Measurements from ENCODE around the gene NYNRIN.
"Not testable (repeated sequence)": the region's sequence is repeated elsewhere in the genome, so short reads cannot be mapped to it uniquely, and the experiment has no call there.

Gene NYNRIN

DNA sequence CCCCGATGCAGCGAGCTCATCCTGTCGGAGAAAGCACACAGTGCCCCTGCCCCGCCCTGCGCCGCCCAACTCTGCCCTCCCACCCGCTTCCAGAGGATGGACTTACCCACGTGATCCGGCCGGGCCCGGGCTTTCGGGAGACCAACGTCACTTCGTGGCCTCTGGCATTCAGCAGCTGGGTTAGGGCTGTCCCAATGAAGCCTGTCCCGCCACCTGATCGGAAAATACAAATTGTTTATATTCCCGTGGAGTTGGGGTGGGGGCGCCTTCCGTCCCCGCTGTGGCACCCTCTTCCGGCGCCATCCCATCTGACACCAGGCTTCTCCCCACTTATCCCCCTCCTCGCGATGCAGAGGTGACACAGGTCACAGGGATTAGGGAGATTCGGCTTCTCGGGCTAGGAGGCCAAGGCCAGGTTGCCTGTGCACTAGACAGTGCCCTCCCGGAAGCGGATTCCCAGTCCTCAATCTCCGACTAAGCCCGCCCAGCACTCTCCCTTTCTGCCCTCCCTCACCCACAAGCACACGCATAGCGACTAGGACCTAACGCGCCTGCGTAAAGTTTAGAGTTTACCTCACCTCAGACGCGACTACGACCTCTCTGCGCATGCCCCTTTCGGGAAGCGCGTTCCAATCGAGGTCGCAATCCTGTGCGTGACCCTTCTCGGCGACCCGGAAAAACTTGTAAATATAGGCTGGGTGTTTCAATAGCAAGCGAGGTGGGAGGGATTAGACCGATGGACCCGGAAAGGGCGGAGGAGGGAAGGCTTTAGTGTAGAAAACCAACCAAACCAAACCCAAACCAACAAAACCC lies 43.6 kb downstream of the NYNRIN start, which contains the start of gene SDR39U1:
Gene SDR39U1, minus strand, starts transcription at position 537 of the 813 bp plus-strand sequence. Its CDS starts 7 bp downstream, at position 530.
- DNase-seq (ENCODE audit: extremely low read depth in 1 of 2, low read depth in 1 of 2): peak; percentile 88 to 93

DNA sequence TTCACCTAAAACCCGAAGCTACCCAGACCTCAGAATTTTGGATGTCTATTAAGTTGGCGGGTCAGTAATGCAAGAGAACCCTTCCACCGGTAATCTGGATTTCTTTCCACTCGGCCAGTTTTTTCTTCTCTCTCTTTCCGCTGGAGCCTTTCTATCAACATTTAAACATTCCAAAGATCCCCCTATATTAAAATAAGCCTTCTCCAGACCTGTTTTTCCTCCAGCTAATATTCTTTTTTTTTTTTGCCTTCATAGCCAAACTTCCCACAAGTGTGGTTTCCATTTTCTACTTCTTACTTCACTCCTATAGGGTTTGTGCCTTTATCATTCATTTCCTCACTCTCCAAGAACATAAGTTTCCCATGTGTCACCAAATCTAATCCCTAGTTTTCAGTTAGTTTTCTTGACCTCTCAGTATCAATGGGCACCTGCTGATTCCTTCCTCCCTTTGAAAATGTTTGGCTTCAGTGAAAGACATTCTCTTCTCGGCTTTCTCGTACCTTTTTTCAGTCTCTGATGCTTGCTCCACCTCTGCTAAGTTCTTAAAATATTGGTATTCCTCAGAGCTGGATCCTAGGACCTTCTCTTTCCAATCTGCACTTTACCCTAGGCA lies 44.4 kb downstream of the NYNRIN start:
- no peak for DNase-seq (ENCODE audit: extremely low read depth in 1 of 2, low read depth in 1 of 2)

DNA sequence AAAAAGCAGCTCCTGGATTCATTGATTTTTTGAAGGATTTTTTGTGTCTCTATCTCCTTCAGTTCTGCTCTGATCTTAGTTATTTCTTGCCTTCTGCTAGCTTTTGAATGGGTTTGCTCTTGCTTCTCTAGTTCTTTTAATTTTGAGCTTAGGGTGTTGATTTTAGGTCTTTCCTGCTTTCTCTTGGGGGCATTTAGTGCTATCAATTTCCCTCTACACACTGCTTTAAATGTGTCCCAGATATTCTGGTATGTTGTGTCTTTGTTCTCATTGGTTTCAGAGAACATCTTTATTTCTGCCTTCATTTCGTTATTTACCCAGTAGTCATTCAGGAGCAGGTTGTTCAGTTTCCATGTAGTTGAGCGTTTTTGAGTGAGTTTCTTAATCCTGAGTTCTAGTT lies 52.0 kb downstream of the NYNRIN start:
- not testable (repeated sequence) for DNase-seq (ENCODE audit: extremely low read depth in 1 of 2, low read depth in 1 of 2)

DNA sequence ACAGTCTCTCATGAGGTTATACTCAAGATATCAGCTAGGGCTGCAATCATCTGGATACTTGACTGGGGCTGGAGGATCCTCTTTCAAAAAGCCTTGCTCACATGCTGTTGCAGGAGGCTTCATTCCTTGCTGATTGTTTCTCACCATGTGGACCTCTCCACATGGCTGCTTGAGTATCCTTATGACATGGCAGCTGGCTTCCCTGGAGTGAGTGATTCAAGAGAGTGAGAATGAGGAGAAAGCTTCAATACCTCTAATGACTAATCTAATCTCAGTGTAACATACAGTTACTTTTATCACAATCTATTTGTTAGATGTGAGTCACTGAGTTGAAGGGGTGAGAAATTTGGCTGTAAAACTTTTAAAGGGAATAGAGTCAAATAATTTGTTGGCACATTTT lies 58.2 kb downstream of the NYNRIN start:
- no peak for DNase-seq (ENCODE audit: extremely low read depth in 1 of 2, low read depth in 1 of 2)

DNA sequence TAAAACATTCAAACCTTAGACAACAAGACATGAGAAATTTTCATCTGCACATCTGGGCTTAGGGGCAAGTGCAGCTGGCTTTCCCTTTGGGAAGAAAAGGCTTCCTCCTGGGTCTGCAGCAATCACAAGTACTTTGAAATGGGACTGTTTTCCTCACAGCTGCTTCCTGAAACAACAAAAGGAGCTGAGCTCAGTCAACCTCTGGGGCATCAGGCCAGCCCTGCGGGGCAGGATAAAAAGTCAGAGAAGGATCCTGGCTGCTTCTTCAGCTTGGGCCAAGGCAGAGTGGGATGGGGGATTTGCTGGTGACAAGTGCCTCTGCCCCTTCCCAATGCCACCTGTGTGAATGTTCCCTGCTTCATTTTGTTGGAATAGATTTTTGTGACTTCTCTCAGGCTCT lies 59.9 kb downstream of the NYNRIN start:
- DNase-seq (ENCODE audit: extremely low read depth in 1 of 2, low read depth in 1 of 2): no peak

DNA sequence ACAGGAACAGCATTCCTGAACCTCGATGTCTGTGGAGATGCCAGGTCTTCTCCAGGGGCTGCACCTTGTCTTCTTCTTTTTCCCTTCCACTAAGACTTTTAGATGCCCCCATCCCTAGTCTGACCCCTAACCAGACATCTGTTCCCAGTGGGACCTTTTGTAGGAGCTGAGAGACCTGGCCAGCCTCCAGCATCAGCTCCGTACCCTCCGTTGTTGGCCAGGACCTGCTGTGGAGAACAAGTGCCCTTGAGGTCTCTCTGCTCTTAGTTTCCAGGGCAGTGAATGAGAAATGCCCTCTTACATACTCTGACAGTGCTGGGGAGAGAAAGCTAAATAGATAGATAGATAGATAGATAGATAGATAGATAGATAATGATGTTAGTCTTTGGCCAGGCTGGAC lies 60.5 kb downstream of the NYNRIN start:
- DNase-seq (ENCODE audit: extremely low read depth in 1 of 2, low read depth in 1 of 2): no peak

DNA sequence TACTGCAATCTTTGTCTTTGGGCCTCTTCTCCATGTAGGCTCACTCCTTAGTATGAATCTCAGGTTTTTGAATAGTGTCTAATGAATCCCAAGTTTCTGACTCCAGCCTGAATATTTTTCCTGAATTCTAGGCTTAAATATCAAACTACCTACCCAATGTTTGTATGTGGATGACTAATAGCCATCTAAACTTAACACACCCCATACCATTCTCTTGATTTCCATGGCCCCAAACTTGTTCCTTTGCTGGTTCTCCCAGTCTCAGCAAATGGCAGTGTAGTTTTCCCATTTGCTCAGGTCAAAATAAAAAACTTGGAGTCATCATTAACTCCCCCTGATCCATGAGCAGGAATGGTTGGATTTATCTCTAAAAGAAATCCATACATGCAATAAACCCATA lies 62.5 kb downstream of the NYNRIN start:
- DNase-seq (ENCODE audit: extremely low read depth in 1 of 2, low read depth in 1 of 2): no peak

DNA sequence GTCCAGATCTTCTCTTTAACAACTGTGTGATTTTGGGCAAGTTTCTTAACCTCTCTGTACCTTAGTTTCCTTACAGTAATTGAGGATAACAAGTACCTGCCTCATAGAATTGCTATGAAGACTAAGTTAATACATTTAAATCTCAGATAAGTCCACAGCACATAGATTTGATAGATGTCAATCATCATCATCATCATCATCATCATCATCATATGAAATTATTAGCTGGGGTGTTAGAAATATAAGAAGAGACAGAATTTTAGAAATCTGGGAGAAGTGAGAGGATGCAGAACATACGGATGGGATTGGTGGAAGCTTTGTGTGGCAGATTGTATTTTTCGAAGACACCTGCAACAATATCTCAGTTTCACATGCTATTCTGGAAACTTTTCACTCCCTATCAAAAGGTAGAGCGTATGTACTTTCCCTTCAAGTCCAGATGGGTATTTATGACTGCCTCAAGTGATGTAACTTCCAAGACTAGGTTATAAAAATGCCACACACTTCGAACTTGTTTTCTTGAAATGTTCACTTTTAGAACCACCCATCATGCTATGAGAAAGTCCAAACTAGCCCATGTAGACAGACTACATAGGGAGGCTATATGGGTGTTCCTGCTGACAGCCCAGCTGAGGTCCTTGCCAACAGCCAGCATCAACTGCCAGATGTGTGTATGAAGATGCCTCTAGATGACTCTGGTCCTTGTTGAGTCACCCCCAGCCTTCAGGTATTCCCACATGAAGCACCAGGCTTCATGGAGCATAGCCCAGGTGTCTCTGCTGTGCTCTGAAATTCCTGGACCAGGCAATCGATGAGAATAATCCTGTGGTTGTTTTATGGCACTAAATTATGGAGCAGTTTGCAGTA lies 64.4 kb downstream of the NYNRIN start:
- no peak for DNase-seq (ENCODE audit: extremely low read depth in 1 of 2, low read depth in 1 of 2)

DNA sequence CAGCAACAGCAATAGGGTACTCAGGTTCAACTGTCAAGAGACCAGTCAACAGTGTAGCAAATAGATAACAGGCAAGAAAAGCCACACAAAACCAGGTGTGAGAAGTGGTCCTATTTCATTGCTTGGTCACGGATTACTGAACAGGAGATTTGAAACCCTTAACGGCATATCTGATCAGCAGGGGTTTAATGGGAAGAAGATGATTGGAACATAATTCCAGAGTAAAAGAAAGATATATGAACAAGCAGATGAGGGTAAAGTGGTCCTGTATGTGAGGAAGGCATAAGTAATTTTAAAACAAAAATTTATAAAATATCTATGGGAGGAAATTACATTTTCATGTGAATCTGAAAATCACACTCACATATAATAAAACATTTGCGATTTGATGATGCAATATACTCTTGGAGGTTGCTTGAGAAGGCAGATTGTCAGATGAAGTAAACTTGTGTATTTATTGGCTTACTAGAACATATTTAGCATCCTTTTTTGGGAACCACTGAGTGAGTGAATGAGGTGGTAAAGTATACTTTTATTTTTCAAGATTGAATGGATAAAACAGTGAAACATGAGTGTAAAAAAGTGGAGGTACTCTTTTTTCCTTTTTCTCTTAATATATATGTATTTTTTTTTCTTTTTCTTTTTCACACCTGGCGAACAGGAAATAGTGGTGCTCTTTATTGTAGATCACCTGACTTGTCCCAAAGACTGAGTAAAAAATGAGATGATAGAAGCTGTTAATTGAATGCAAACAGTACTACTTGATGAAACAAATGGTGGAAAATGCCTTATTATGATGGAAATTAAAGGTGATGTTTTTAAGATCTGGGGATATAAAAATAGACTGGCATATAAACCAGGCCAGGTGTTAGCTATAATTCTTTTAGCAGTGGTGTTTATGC lies 65.3 kb downstream of the NYNRIN start:
- no peak for DNase-seq (ENCODE audit: extremely low read depth in 1 of 2, low read depth in 1 of 2)

DNA sequence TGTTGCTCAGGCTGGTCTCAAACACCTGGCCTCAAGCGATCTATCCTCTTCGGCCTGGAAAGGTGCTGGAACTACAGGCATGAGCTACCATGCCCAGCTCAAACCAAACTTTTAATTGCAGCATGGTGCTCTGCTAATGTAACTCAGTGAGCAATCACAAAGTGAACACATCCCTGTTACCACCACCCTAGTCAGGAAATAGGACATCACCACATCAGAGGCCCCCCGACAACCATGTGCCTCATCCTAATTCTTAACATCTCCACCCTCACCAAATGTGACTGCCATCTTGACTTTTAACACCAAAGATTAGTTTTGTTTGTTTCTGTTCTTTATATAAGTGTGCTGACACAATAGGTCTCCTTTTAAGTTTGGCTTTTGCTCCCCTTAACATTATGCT lies 66.6 kb downstream of the NYNRIN start:
- DNase-seq (ENCODE audit: extremely low read depth in 1 of 2, low read depth in 1 of 2): no peak

DNA sequence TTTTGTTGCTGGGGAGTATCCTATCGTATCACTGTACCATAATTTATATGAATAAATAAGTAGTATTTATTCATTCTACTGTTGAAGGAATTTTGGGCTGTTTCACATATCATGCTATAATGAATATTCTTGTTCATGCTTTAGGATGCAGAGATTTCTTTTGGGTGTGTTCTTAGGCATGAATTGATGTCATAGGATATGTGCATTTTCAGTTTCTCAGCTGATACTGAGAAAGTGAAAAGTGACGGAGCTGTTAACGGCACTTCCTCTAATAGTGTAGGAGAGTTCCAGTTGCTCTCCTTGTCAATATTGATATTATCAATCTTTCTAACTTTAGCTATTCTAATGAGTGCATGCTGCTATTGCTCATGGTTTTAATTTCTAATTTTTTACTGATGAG lies 67.0 kb downstream of the NYNRIN start:
- no peak for DNase-seq (ENCODE audit: extremely low read depth in 1 of 2, low read depth in 1 of 2)
